DMS153 treated with DMSO at 0.1 percent for 48 hours (cell line): ENCODE measurements around the gene PDZD2.
"Not testable (repeated sequence)": the region's sequence is repeated elsewhere in the genome, so short reads cannot be mapped to it uniquely, and the experiment has no call there.

Experiments used
- DNase-seq: peaks from one replicate; lab custom pipeline; 2025; ENCODE audit not compliant: unreplicated experiment; lab: John Stamatoyannopoulos, UW

Gene PDZD2

DNA sequence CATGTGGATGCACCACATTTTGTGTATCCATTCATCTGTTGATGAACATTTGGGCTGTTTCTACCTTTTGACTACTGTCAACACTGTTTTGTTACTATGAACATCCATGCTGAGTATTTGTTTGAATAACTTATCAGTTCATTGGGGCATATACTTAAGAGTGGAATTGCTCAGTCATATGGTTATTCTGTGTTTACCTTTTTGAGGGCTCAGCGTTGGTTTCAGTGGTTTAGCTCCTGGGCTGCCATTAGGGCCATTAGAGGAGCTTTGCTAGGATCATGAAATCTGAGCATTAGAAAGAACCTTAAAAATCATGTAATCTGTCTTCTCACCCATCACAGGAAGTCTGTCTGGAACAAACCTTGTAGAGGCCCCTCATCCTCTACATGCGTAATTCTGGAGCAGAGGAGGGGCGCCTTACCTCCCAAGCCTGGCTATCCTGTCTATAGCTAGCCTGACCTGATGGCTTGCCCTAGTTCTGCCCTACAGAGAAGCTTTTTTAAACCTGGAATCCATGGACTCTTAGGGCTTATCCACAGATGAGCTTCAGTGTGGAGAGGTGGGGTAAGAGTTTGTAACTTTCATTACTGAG lies 92.9 kb downstream of the PDZD2 start:
- no peak for DNase-seq

DNA sequence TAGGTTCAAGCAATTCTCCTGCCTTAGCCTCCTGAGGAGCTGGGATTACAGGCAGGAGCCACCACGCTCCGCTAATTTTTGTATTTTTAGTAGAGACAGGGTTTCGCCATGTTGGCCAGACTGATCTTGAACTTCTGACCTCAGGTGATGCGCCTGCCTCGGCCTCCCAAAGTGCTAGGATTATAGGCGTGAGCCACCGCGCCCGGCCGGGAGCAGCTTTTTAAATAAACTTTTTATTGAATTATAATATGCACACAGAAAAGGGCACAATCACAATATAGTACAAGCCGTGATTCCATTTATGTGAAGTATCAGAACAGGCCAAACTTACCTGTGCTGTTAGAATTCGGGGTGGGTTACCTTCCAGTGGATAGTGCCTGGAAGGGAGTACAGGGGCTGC lies 93.9 kb downstream of the PDZD2 start:
- not testable (repeated sequence) for DNase-seq

DNA sequence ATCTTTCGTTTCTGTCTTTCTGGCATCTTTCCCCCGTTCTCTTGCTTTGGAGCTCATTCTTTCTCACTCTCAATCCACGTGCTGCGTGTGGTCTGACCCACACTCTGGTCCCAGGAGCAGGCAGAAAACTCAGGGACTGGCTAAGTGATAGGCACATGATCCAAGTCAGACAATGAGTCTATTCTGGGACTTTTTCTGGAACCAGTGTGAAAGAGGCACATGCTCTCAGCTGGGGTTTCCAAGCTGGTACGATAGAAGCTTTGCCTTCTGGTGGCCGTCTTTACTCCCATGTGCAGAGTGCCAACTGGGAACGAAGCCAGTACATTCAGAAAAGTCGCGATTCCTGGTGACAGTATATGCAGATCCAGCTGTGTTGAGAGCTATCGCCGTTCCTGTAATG lies 94.4 kb downstream of the PDZD2 start:
- no peak for DNase-seq

DNA sequence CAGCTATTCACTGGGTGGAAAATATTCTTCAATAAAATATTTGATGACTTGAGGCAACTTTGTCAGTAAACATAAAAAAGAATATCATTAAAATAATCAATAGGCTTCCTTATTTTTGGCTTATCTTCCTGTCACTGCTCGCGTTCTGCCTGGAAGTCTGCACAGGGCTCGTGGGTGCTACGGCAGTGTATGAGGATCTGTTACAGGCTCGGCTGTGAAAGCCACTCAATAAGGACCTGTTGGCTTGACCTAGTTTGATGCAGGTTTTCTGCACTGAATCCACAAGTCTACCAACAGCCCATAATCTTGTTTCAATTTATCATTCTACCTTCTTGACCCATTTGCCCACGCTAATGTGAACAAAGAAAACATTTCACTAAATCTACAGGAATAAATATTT lies 97.2 kb downstream of the PDZD2 start:
- DNase-seq: no peak

GRCh38 chr5:31738199-31738598 lies 99.3 kb downstream of the PDZD2 start:
- DNase-seq: no peak

DNA sequence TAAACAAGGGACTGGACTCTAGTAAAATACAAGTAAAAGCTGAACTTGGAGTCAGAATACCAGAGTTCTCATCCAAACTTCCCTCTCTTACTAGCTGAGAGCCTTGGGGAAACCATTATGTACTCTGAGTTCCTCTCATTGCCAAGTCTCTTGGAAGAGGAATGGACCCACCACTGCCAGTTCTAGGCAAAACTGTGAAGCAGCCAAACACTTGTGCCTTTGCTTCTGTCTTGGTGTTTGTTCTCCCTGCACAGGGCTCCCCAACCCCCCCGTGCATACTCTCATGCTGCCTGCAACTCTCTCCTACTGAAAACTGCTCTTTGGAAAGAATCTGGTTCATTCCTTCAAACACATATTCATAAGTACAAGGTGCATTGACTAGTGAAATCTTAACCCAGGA lies 102.6 kb downstream of the PDZD2 start:
- DNase-seq: no peak

- no peak for DNase-seq
Observed at GRCh38 chr5:31743678-31744077, 104.7 kb downstream of the PDZD2 start.

DNA sequence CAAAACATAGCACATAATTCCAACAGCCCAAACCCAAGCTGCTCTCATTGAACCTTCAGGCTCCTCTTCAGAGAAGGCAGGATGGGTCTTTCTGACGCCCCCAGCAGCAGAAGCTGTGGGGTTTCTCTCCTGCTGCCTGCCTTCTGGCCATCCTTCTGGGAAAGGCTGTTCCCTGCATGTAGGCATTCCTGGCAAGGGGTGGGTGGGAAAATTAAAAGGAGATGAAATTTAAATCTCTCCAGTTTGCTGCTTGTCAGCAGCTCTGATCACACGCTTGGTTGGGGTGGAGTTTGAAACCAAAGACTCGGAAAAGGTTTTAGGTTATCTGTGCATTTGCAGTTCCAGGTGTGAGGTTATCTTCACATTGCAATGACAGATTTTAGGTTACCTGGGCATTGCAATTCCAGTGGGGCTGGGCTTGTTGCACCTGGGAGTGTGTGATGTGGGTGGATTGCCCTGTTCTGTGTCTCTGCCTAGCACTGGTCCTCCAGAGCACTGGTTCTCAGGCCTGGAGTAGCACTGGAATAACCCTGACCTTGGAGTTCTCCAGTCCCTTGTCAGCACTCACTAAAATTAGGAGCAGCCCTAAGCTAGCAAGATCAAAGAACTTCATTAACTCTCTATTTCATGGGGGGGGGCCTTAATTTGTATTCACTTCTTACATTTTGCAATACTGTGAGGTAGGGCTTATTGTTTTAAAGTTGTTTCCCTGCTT lies 109.7 kb downstream of the PDZD2 start:
- no peak for DNase-seq

DNA sequence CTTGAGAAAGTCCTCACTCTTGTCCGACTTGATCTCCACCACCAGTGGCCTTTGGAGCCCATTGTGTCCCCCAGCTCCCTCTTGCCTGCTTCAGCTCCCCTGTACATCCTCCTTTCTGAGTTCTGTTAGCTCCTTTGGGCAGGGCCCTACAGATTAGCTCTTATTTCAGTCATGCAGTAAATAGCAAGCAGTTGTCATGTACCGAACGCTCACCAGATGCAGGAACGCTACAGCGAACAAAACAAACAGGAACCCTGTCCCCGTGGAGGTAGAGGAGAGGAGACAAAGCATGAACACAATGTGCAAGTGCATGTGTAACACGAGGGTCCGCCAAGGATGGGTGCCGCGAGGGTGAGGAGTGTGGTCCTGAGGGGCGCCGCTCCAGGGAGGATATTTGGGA lies 111.3 kb downstream of the PDZD2 start:
- DNase-seq: no peak

- no peak for DNase-seq
Observed at GRCh38 chr5:31751610-31752009, 112.7 kb downstream of the PDZD2 start.

GRCh38 chr5:31753700-31754357 lies 114.9 kb downstream of the PDZD2 start:
- no peak for DNase-seq

GRCh38 chr5:31754358-31754704 lies 115.4 kb downstream of the PDZD2 start:
- DNase-seq: no peak

- no peak for DNase-seq
Observed at GRCh38 chr5:31754741-31755675, 116.1 kb downstream of the PDZD2 start.

GRCh38 chr5:31755676-31756230 lies 116.8 kb downstream of the PDZD2 start:
- DNase-seq: no peak

DNA sequence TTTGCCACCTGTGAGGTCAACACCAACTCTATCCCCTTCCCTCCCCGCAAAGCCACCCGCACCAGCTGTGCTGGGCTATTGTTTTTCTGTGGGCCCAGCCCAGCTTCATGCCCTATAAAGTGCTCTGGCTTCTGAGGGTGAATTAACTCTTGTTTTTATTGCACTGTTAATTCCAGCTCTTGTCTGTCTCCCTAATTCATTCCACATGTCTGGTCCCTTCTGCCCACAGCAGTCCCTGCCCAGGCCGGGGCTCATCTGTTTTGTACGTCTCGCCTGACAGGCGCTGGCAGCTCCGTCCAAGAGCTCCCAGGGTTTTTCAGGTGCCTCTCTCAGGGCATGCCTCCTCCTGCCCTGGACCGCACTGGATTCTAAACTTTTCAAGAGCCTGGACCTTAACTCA lies 118.9 kb downstream of the PDZD2 start:
- DNase-seq: no peak

DNA sequence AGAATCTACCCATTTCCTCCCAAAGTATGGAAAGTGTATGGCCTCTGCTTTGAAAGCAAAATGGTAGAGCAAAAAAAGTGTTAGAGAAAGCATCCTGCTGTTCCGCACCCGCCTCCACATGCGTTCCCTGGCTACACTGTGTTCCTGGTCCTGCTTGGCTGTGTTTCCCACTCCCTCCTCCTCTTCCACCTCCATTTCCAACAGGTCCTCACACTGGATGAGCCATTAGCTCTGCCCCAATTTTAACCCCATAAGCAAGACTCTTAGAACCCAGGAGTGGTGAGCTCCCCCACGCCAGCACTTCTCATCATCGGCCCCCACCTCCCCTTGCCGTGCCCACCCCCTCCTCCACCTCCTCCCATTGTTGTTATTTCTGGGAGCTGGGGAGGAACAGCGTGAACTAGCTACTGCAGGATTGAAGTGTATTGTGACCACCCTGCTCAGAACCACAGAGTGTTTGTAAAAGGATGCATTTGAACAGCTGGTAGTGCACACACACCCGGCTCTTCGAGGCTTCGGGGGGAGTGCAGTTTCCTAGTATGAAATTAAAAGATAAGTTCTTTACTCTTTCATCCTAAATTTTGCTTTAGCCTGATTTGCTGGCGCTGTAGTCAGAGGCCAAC lies 120.0 kb downstream of the PDZD2 start:
- DNase-seq: no peak

GRCh38 chr5:31759925-31760324 lies 121.0 kb downstream of the PDZD2 start:
- no peak for DNase-seq

GRCh38 chr5:31761877-31762276 lies 122.9 kb downstream of the PDZD2 start:
- DNase-seq: no peak

- DNase-seq: no peak
Observed at GRCh38 chr5:31763424-31763823, 124.5 kb downstream of the PDZD2 start.

DNA sequence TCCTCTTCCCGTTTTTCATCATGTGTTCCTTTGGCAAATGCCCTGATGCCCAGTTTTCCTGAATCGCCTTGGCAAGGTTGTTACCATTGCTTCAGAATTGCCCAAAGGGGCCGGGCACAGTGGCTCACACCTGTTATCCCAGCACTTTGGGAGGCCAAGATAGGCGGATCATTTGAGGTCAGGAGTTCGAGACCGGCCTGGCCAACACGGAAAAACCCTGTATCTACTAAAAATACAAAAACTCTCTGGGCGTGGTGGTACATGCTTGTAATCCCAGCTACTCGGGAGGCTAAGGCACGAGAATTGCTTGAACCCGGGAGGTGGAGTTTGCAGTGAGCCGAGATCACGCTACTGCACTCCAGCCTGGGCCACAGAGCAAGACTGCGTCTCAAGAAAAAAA lies 125.8 kb downstream of the PDZD2 start:
- not testable (repeated sequence) for DNase-seq
